Activated CD4-positive, alpha-beta T cell treated with anti-CD3 and anti-CD28 coated beads, Interleukin-10, Interleukin-2, amounts not matched to agents 100 ng/mL and 50 ng/mL, durations not matched to agents 16 hours and 8 hours (primary cell): Measurements from ENCODE around the gene KCNJ11.
"Not testable (repeated sequence)": the region's sequence is repeated elsewhere in the genome, so short reads cannot be mapped to it uniquely, and the experiment has no call there.

Experiments used
- DNase-seq: peaks from one replicate; pipeline ENCODE4 v3.0.0-alpha.2; 2020

KCNJ11 gene

GRCh38 chr11:17388609-17389210 lies at the start of gene KCNJ11:
Gene KCNJ11, minus strand, starts transcription at chr11:17388659. Its CDS starts 568 bp downstream, at chr11:17388091.
- DNase-seq = no peak

GRCh38 chr11:17437366-17437765 lies 48.9 kb upstream of the KCNJ11 start:
- DNase-seq = no peak

DNA sequence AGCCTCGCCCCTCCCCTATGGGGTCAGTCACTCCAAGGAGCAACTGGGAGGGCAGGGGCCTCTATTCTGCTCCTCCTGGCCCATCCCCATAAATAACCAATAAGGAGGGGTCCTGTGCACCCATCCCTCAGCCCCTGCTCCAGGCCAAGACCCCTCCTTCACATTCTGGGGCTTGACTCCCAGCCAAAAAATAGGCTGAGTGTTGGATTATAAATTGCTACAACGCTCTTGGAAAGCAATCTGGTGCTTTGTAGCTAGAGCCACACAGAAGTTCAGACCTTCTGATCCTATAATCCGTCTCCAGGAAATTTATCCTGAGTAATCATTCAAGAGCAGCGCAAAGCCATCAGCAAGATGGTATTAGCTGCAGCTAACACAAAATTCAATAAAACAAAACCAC lies 45.6 kb upstream of the KCNJ11 start:
- no peak for DNase-seq

DNA sequence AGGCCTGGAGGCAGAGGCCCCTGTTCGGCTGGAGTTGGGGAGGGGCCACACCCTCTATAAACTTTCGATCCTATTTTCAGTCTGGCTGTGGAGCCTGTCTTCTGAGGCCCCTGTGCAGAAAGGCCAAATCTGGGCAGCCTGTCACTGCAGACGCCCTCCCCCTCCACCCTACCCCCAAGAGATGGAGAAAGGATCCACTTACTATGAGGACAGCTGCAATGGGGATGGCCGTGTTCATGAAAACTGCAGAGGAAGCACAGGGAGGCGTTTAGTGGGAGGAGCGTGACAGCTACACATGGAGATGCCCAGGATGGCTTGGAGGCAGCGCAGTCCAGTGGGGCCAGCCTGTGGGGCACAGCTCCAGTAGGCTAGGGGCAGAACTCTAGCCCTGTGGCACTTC lies 43.5 kb upstream of the KCNJ11 start:
- DNase-seq = no peak

GRCh38 chr11:17431139-17431538 lies 42.7 kb upstream of the KCNJ11 start:
- no peak for DNase-seq

- DNase-seq = no peak
Observed at GRCh38 chr11:17430616-17431015, 42.2 kb upstream of the KCNJ11 start.

DNA sequence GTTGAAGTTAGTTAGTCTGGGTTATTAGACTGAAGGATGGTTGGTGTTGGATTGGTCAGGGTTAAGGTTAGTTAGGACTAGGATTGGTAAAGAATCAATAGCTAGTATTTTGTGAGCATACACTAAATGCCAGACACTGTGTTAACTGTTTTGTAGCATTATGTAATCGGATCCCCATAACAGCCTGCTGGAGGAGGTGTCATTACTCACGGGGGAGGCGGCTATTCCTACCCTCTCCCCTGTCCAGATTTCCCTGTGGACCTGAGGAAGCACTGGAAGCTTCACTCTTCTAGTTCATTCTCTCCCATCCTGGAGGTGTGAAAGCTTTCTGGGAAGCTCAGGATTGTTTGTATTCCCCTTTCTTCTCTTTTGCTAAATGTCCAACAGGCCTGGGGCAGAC lies 40.5 kb upstream of the KCNJ11 start:
- no peak for DNase-seq

DNA sequence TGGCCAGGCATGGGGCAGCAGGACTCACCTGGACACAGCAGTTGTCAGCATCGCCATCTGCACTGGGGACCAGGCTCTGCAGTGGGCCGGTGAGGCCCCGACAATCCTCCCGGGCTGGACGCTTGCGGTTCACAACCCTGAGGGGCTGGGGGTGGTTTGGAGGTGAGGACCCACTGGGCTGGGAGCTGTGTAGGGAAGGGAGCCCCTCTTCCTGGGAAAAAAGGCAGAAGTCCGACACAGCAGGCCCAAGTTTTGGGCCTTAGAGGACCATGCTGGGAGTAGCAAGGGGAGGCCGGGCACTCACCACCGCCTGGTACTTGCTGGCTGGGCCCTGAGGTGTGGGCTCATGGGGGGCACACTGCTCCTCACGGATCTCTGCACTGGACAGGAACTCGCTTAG lies 39.8 kb upstream of the KCNJ11 start:
- no peak for DNase-seq

GRCh38 chr11:17426233-17426632 lies 37.8 kb upstream of the KCNJ11 start:
- not testable (repeated sequence) for DNase-seq

- no peak for DNase-seq
Observed at GRCh38 chr11:17423533-17424310, 35.3 kb upstream of the KCNJ11 start.

DNA sequence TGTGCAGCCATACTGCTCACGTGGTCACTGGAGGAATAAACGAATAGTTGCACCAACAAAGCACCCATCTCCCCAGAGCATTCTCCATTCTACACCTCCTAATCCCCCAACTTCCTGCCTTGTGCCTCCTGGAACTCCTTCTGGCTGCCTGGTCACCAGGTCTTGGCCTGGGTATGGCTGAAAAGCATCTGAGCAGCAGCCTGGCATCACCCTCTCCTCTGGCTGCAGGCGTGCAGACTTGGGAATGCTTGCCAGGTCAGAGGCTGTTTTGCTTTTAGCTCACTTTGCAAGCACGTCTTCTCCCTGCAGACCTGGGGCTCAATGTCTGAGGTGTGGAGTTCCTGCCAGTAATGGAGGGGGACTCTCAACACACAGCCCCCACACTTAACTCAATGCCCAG lies 33.3 kb upstream of the KCNJ11 start:
- no peak for DNase-seq

DNA sequence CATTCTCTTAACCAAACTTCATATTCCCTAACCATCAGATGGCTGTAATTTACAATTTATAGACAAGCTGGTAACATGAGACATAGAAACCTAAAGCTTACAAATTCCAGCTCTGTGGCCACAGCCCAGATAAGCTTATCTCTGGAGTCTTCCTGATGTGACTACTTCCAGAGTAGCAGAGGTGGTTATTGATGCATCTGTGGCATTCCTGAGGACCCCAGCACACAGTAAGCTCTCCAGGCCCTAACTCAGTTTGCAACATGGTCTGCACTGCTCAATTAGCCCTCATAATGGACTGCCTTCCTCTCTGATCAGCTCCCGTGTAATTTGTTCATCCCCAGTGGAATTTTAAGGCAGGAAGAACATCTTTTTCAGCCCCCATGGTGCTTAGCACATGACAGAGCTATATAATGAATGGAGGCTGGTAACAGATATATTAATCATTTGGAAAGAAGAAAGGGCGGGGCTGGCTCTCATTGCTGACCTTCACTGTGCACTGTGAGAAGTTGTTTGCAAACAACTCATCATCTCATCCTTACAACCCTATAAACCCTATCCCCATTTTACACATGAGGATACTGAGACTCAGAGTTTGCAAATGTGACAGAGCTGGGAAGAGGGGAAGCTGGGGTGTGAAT lies 30.1 kb upstream of the KCNJ11 start:
- no peak for DNase-seq

- DNase-seq = no peak
Observed at GRCh38 chr11:17416492-17416891, 28.0 kb upstream of the KCNJ11 start.

GRCh38 chr11:17415523-17416104 lies 27.2 kb upstream of the KCNJ11 start:
- DNase-seq = no peak

DNA sequence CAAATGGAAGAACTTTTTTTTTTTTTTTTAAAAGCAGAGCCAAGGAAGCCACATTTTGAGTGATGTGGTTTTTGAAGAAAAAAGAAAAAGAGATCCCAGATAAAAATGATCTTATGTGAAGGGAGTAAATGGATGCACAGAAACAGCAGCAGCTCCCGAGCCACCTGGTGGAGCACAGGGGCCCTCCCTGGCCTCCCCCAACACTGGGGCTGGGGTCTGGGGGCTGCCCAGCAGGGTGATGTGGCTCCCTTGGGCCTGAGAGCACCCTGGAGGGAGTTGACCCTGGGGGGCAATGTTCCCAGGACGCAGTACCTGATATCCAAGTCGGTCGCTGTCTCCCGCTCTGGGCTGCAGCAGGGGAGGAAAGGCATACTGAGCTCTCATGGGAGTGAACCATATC lies 26.5 kb upstream of the KCNJ11 start:
- DNase-seq = no peak

- no peak for DNase-seq
Observed at GRCh38 chr11:17414317-17414737, 25.9 kb upstream of the KCNJ11 start.

- DNase-seq = no peak
Observed at GRCh38 chr11:17413414-17414316, 25.2 kb upstream of the KCNJ11 start.

DNA sequence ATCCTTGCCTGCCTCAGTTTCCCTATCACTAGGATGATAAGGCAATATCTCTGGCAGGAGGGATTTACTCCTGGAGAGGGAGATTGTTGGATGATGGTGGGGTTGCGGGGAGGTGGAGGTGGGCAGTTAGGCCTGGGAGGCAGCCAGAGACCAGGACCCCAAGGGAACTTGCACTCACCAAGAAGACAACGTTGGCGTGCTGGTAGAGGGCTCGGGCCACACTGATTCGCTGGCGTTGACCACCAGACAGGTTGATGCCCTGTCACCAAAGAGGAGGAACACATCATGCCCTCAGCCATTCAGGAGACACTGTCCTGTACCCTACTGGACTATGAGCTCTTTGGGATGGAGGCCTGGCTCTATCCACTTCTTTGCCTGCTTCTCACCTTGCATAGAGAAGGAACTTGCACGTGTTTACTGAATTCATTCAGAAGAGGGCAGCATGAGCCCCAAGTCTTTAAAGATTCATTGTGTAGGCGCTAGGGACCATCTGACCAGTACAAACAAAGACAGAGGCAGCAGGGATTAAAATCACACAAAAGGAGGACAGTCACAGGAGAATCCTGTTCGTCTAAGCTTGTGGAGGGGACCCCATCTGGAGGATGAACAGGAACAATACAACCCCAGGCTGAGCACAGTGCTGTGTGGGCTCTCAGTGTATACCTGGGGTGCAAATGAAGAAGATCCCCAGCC lies 24.2 kb upstream of the KCNJ11 start:
- no peak for DNase-seq

GRCh38 chr11:17411418-17411817 lies 23.0 kb upstream of the KCNJ11 start:
- no peak for DNase-seq

- DNase-seq = no peak
Observed at GRCh38 chr11:17410606-17411379, 22.3 kb upstream of the KCNJ11 start.

DNA sequence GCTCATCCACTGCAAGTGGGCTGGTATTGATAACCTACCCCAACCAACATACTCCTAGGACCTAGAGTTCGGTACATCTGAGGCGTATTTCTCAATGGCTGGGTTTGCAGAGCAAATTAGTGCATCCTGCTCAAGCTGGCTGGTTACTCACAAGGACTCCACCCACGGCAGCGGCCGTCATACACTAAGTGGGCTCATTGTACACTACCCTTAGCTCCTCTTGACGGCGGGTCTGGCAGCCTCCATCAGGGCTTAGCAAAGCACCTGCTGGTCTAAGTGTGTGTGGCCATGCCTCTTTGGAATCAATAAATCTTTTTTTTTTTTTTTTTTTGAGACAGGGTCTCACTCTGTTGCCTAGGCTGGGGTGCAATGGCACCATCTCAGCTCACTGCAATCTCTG lies 20.2 kb upstream of the KCNJ11 start:
- DNase-seq = no peak
